GM19238 (cell line): Measurements from ENCODE around the gene VOPP1.
"Not testable (repeated sequence)": the region's sequence is repeated elsewhere in the genome, so short reads cannot be mapped to it uniquely, and the experiment has no call there.

Experiments
- DNase-seq: peaks from one replicate; pipeline ENCODE4 v3.0.0; 2011; ENCODE audit warnings: low spot score; ENCODE audit not compliant: insufficient read length

The VOPP1 gene

GRCh38 chr7:55471594-55471993 lies 100.7 kb downstream of the VOPP1 start:
- not testable (repeated sequence) for DNase-seq

- DNase-seq: no peak
These were observed 102.0 kb downstream of the VOPP1 start for GRCh38 chr7:55470261-55470660.

GRCh38 chr7:55469721-55470120 lies 102.6 kb downstream of the VOPP1 start:
- no peak for DNase-seq

GRCh38 chr7:55469271-55469681 lies 103.0 kb downstream of the VOPP1 start:
- DNase-seq: no peak

GRCh38 chr7:55468495-55468894 lies 103.8 kb downstream of the VOPP1 start:
- no peak for DNase-seq

- DNase-seq: no peak
These were observed 105.2 kb downstream of the VOPP1 start for GRCh38 chr7:55467047-55467593.

GRCh38 chr7:55465691-55466090 lies 106.6 kb downstream of the VOPP1 start:
- DNase-seq: no peak

GRCh38 chr7:55464422-55464821 lies 107.9 kb downstream of the VOPP1 start:
- no peak for DNase-seq

- DNase-seq: no peak
These were observed 108.5 kb downstream of the VOPP1 start for GRCh38 chr7:55463686-55464262.

- no peak for DNase-seq
These were observed 114.0 kb downstream of the VOPP1 start for GRCh38 chr7:55458351-55458750.

GRCh38 chr7:55457801-55458200 lies 114.5 kb downstream of the VOPP1 start:
- DNase-seq: no peak

GRCh38 chr7:55452971-55453370 lies 119.3 kb downstream of the VOPP1 start:
- DNase-seq: no peak

GRCh38 chr7:55449992-55450535 lies 122.2 kb downstream of the VOPP1 start:
- DNase-seq: no peak

GRCh38 chr7:55449205-55449991 lies 122.9 kb downstream of the VOPP1 start:
- DNase-seq: no peak

- no peak for DNase-seq
These were observed 123.8 kb downstream of the VOPP1 start for GRCh38 chr7:55448526-55448925.

- DNase-seq: no peak
These were observed 127.5 kb downstream of the VOPP1 start for GRCh38 chr7:55444786-55445185.

- no peak for DNase-seq
These were observed 130.4 kb downstream of the VOPP1 start for GRCh38 chr7:55441774-55442522.

- no peak for DNase-seq
These were observed 131.3 kb downstream of the VOPP1 start for GRCh38 chr7:55441002-55441401.

- no peak for DNase-seq
These were observed 132.1 kb downstream of the VOPP1 start for GRCh38 chr7:55440040-55440690.

GRCh38 chr7:55439627-55440026 lies 132.7 kb downstream of the VOPP1 start:
- DNase-seq: no peak
